GM12874 (cell line): ENCODE results near the gene HNRNPM.

ENCODE experiments used
- TF ChIP-seq, protein P1 (sequence below): IDR thresholded peaks from 2 replicates; pipeline ENCODE4 v1.5.1; 2011; ENCODE audit warnings: low read depth, mild to moderate bottlenecking, control low read depth, low read length, moderate library complexity; ENCODE audit not compliant: insufficient read depth

The HNRNPM gene, protein sequence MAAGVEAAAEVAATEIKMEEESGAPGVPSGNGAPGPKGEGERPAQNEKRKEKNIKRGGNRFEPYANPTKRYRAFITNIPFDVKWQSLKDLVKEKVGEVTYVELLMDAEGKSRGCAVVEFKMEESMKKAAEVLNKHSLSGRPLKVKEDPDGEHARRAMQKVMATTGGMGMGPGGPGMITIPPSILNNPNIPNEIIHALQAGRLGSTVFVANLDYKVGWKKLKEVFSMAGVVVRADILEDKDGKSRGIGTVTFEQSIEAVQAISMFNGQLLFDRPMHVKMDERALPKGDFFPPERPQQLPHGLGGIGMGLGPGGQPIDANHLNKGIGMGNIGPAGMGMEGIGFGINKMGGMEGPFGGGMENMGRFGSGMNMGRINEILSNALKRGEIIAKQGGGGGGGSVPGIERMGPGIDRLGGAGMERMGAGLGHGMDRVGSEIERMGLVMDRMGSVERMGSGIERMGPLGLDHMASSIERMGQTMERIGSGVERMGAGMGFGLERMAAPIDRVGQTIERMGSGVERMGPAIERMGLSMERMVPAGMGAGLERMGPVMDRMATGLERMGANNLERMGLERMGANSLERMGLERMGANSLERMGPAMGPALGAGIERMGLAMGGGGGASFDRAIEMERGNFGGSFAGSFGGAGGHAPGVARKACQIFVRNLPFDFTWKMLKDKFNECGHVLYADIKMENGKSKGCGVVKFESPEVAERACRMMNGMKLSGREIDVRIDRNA

DNA sequence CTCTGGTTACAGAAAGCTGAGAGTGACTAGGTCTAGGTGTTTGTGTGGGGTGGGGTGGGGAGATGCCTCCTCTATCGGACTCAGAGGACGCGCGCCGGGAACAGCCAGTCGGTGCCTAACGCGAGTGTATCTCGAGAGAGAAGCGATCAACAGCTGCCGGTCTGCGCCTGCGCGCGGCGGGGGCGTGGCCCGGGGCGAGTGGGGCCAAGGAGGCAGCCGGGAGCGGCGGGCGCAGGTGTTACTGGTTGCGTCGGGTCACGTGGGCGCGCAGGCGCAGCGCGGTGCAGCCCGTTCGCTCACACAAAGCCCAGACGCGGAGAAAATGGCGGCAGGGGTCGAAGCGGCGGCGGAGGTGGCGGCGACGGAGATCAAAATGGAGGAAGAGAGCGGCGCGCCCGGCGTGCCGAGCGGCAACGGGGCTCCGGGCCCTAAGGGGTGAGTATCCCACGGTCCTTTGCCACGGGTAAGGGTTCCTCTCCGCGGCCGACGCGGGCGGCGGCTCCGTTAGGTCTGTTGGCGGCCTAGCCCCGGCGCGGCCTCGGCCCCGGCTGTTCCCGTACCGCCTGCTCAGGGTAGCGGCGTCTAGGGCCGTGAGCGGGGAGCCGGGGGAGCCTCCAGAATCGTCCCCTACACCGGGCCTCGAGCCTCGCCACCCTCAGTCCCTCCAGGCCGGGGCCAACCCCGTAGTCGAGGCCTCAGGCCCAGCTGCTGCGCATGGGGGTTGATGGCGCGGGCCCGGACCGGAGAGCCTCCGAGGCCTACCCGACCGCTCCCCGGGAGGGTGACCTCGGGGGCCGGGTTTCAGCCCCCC lies at the start of gene HNRNPM:
TSS of gene HNRNPM (plus strand) at position 299 of the 811 bp plus-strand sequence. CDS start at position 323, 24 bp downstream.
- TF ChIP-seq, protein P1, sequence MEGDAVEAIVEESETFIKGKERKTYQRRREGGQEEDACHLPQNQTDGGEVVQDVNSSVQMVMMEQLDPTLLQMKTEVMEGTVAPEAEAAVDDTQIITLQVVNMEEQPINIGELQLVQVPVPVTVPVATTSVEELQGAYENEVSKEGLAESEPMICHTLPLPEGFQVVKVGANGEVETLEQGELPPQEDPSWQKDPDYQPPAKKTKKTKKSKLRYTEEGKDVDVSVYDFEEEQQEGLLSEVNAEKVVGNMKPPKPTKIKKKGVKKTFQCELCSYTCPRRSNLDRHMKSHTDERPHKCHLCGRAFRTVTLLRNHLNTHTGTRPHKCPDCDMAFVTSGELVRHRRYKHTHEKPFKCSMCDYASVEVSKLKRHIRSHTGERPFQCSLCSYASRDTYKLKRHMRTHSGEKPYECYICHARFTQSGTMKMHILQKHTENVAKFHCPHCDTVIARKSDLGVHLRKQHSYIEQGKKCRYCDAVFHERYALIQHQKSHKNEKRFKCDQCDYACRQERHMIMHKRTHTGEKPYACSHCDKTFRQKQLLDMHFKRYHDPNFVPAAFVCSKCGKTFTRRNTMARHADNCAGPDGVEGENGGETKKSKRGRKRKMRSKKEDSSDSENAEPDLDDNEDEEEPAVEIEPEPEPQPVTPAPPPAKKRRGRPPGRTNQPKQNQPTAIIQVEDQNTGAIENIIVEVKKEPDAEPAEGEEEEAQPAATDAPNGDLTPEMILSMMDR: no peak

DNA sequence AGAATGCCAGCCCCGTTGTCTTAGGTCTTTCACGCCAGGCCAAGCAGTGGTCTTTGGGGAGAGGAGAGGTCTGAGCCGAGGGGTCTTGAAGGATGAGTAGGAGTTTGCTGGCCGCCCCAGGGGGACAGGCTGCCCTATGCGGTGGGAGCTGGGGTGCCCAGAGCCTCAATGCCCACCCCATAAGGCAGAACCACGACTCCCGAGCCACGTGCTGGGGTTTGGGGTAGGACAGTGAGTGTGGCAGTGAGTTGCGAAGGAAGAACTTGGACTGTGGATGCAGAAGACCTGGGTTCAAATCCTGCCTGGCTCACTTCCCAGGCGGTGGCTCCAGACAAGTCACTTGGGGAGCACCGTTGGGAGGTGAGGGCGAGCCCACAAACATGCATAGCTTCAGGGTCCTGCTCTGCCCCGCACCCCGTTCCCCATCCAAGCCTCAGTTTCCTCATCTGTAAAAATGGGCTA lies 49.1 kb upstream of the HNRNPM start:
- TF ChIP-seq, protein P1: no peak

DNA sequence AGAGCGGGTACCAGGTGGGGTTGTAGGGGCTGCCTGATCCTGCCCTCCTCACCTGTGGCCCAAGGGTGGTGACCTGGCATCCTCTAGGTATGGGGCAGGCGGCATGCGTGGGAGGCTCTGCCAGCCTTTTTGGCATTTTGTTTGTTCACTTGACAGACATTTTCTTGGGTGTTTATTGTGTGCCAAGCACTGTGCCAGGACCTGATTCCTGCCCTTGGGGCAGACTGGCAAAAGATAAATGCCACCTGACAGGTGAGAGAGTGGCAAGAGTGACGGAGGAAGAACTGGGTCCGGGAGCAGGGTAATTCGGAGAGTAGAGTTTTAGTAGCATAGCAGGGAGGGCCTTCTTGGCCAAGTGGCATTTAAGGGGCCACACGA lies 48.6 kb upstream of the HNRNPM start:
- TF ChIP-seq, protein P1: no peak

DNA sequence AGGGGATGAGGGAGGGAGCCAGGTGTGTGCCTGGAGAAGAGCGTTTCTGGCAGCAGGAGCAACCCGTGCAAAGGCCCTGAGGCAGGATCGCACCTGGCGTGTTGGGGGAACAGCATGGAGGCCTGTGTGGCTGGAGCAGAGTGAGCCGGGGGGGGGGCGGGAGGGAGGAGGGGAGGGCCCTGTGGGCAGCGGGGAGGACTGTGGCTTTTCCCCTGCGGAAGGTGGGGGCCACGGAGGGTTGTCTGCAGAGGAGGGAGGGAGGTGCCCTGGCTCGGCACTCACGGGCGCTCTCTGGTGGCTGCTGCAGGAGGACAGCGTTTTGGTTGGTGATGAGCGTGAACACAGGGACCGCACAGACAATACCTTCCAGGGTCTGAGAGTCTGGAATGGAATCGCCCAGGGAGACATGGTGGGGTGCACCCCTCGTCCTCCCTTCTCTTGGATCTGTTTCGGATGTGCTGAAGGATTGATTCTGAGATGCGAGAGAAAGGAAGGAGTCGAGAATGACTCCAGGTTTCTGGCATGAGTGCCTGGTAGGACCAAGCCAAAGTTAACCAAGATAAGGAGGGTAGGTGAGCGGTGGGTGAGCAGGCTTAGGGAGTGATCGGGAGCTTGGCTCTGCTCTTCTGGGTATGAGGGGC lies 48.1 kb upstream of the HNRNPM start:
- TF ChIP-seq, protein P1: peak; percentile 77

DNA sequence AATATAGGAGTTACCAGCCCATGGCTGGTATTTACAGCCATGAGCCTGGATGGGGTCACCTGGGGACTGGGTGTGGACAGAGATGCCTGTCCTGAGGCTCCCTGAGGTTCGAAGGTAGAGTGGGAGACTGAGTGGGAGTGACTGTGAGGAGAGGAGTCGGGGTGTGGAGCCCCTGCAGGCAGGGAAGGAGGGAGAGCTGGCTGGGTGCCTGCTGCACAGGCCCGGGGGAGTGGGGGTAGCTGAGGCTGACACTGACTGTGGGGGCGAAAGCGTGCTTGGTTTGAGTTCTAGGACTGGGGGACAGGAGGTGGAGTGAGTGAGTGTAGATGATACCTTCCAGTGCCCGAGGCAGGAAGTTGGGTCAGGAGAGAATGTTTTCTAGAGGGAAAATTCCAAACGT lies 47.5 kb upstream of the HNRNPM start:
- TF ChIP-seq, protein P1: no peak

DNA sequence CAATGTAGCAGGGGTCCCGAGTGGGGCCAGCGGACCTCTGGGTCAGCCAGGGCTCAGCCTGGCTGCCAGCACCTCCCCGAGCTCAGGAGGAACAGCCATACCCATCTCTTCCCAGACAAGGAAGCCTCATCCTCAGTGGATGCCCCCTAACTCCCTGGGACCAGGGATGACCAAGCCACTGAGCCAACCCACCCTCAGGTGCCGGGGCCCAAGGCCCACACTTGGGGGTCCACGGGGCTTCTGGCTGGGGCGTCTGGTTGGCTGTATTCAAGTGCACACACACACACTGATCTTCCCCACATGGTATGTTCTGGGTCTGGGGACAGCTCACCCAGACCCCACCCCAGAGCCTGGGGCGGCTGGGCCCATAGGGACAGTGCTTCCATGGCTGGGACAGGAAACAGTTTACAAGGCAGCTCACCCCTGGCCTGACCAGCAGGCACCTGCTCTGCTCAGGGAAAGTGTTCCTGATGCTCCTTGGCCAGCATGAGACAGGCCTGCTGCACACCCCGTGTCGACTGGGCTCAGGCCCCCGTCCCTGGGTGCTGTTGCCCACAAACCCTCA lies 46.9 kb upstream of the HNRNPM start:
- TF ChIP-seq, protein P1: no peak
